Endothelial cell (in vitro differentiated cells): ENCODE measurements around the gene CACNA1C. TPM values are rescaled to one million over a fixed set of nuclear protein-coding genes. Genes with fewer than 3 reads are reported as not detected.

Experiments
- DNase-seq: peaks from one replicate; pipeline ENCODE4 v3.0.0; 2021; ENCODE audit warnings: low spot score
- H3K27ac Mint-ChIP-seq: one replicate; pipeline ENCODE4 v1.8.0; 2021; ENCODE audit warnings: mixed read lengths, inconsistent platforms; ENCODE audit not compliant: unreplicated experiment
- H3K27me3 Mint-ChIP-seq: one replicate; pipeline ENCODE4 v1.8.0; 2021; ENCODE audit warnings: mild to moderate bottlenecking, moderate library complexity, mixed read lengths, inconsistent platforms; ENCODE audit not compliant: unreplicated experiment
- H3K36me3 Mint-ChIP-seq: one replicate; pipeline ENCODE4 v1.8.0; 2021; ENCODE audit warnings: mild to moderate bottlenecking, low read depth, mixed read lengths, inconsistent platforms; ENCODE audit not compliant: unreplicated experiment
- H3K4me1 Mint-ChIP-seq: one replicate; pipeline ENCODE4 v1.8.0; 2021; ENCODE audit warnings: mild to moderate bottlenecking, mixed read lengths, inconsistent platforms; ENCODE audit not compliant: unreplicated experiment
- H3K4me3 Mint-ChIP-seq: one replicate; pipeline ENCODE4 v1.8.0; 2021; ENCODE audit warnings: mild to moderate bottlenecking, mixed read lengths, inconsistent platforms; ENCODE audit not compliant: unreplicated experiment
- H3K9me3 Mint-ChIP-seq: one replicate; pipeline ENCODE4 v1.8.0; 2021; ENCODE audit warnings: mixed read lengths, inconsistent platforms; ENCODE audit not compliant: unreplicated experiment
- CTCF ChIP-seq: fragments of 200-600 bp; sonication (generic); IDR thresholded peaks from one replicate; pipeline ENCODE4 v1.5.0; 2021; ENCODE audit warnings: antibody characterized with exemption; ENCODE audit not compliant: unreplicated experiment
- total RNA-seq: library from RNA; stranded (reverse); fragmentation: NEBNext Ultra II Directional; extraction: Animal tissue kit (Norgen Biotek cat#: 25700); gene quantifications from one replicate; pipeline ENCODE4 v1.2.1, GENCODE V29; 2021; ENCODE audit not compliant: unreplicated experiment

CACNA1C gene
- total RNA-seq, 1 donor from 2014 or later, result 11.1 TPM

- H3K4me3 Mint-ChIP-seq, result no peak overlapping the region
- no peaks in the 10 kb centered on the region for H3K36me3 Mint-ChIP-seq
- no peak overlapping the region for H3K27ac Mint-ChIP-seq
- TF ChIP-seq CTCF, result no peak
- peaks cover 35% of the 10 kb centered on the region for H3K4me1 Mint-ChIP-seq
- H3K27me3 Mint-ChIP-seq, result peaks cover 5% of the 10 kb centered on the region
- no peak for DNase-seq
- H3K9me3 Mint-ChIP-seq, result no peaks in the 10 kb centered on the region
Measured at GRCh38 chr12:2009623-2010022, 43.2 kb upstream of the CACNA1C start.

- no peak for TF ChIP-seq CTCF
- no peak for DNase-seq
- Mint-ChIP-seq H3K4me3 (no peak overlapping the region), H3K36me3 (no peaks in the 10 kb centered on the region), H3K9me3 (no peaks in the 10 kb centered on the region), H3K4me1 (peaks cover 32% of the 10 kb centered on the region), H3K27me3 (peaks cover 5% of the 10 kb centered on the region), H3K27ac (no peak overlapping the region)
Measured at GRCh38 chr12:2011643-2012607, 40.9 kb upstream of the CACNA1C start.

- no peak for TF ChIP-seq CTCF
- H3K4me1 Mint-ChIP-seq, result peaks cover 39% of the 10 kb centered on the region
- no peaks in the 10 kb centered on the region for H3K36me3 Mint-ChIP-seq
- H3K27ac Mint-ChIP-seq, result no peak overlapping the region
- peaks cover 5% of the 10 kb centered on the region for H3K27me3 Mint-ChIP-seq
- no peak for DNase-seq
- no peak overlapping the region for H3K4me3 Mint-ChIP-seq
- no peaks in the 10 kb centered on the region for H3K9me3 Mint-ChIP-seq
Measured at GRCh38 chr12:2013086-2013485, 39.7 kb upstream of the CACNA1C start.

- peak overlapping the region; percentile 84 for H3K27ac Mint-ChIP-seq
- H3K9me3 Mint-ChIP-seq, result no peaks in the 10 kb centered on the region
- no peaks in the 10 kb centered on the region for H3K36me3 Mint-ChIP-seq
- H3K4me3 Mint-ChIP-seq, result no peak overlapping the region
- no peak for TF ChIP-seq CTCF
- DNase-seq, result no peak
- H3K27me3 Mint-ChIP-seq, result peaks cover 5% of the 10 kb centered on the region
- H3K4me1 Mint-ChIP-seq, result peaks cover 43% of the 10 kb centered on the region
Measured at GRCh38 chr12:2013527-2014223, 39.1 kb upstream of the CACNA1C start.
